Measurements from ENCODE around the gene DENND1B. TPM values are rescaled to one million over a fixed set of nuclear protein-coding genes. Genes with fewer than 3 reads are reported as not detected.

DENND1B gene
- total RNA-seq, 4 donors from 2014 or later, result 9.0 to 40.2 (median 10.8) TPM

- no peak overlapping the region for H3K27ac ChIP-seq
- no peaks in the 10 kb centered on the region for H3K27me3 ChIP-seq
- H3K36me3 ChIP-seq, result peaks cover 0 to 22% (median 0%) of the 10 kb centered on the region in 3 donors
- H3K4me3 ChIP-seq, result no peak overlapping the region
- TF ChIP-seq CTCF (IDR thresholded peaks at IDR 0.05) (no peak), POLR2A (IDR thresholded peaks at IDR 0.05) (no peak), EP300 (IDR thresholded peaks at IDR 0.05) (no peak)
- WGBS, 2 donors, result 29 to 34% methylated on average over 1 of the region's 1 CpG
- H3K9me3 ChIP-seq, result peaks cover 0 to 11% (median 5%) of the 10 kb centered on the region in 4 donors
- peaks cover 0 to 3% (median 0%) of the 10 kb centered on the region in 4 donors for H3K4me1 ChIP-seq
- DNase-seq (ENCODE audit: low spot score in 2 of 2), result no peak
Measured at GRCh38 chr1:197685785-197686184, 89.5 kb downstream of the DENND1B start.

- TF ChIP-seq CTCF (IDR thresholded peaks at IDR 0.05), result no peak
- no peak for TF ChIP-seq POLR2A (IDR thresholded peaks at IDR 0.05)
- TF ChIP-seq EP300 (IDR thresholded peaks at IDR 0.05), result no peak
- WGBS, 2 donors, result 77 to 83% methylated on average over 6 of the region's 6 CpGs
Measured at GRCh38 chr1:197683895-197684553, 91.3 kb downstream of the DENND1B start.

GRCh38 chr1:197683280-197683679 lies 92.0 kb downstream of the DENND1B start:
- DNase-seq (ENCODE audit: low spot score in 2 of 2), result no peak
- no peak overlapping the region for H3K4me3 ChIP-seq
- no peak for TF ChIP-seq POLR2A (IDR thresholded peaks at IDR 0.05)
- TF ChIP-seq CTCF (IDR thresholded peaks at IDR 0.05), result no peak
- no peak for TF ChIP-seq EP300 (IDR thresholded peaks at IDR 0.05)
- H3K27ac ChIP-seq, result no peak overlapping the region
- H3K9me3 ChIP-seq, result peaks cover 0 to 4% (median 2%) of the 10 kb centered on the region in 4 donors
- WGBS, 2 donors, result 93% methylated on average over 3 of the region's 3 CpGs
- peaks cover 0 to 3% (median 0%) of the 10 kb centered on the region in 4 donors for H3K4me1 ChIP-seq
- H3K27me3 ChIP-seq, result no peaks in the 10 kb centered on the region
- H3K36me3 ChIP-seq, result peaks cover 0 to under 1% (median 0%) of the 10 kb centered on the region in 3 donors

More at GRCh38 chr1:197683895-197684553, 91.3 kb downstream of the DENND1B start:
- H3K4me3 ChIP-seq, result no peak overlapping the region
- no peak overlapping the region for H3K27ac ChIP-seq
- peaks cover 0 to 3% (median 0%) of the 10 kb centered on the region in 4 donors for H3K4me1 ChIP-seq
- H3K9me3 ChIP-seq, result peaks cover 0 to 11% (median 5%) of the 10 kb centered on the region in 4 donors
- H3K36me3 ChIP-seq, result peaks cover 0 to 8% (median 0%) of the 10 kb centered on the region in 3 donors
- H3K27me3 ChIP-seq, result no peaks in the 10 kb centered on the region
- DNase-seq (ENCODE audit: low spot score in 2 of 2), result no peak

- Histone ChIP-seq H3K4me1 (peaks cover 0 to 8% (median 2%) of the 10 kb centered on the region in 4 donors), H3K27me3 (no peaks in the 10 kb centered on the region), H3K4me3 (no peak overlapping the region), H3K9me3 (no peaks in the 10 kb centered on the region), H3K27ac (no peak overlapping the region), H3K36me3 (no peaks in the 10 kb centered on the region)
- DNase-seq (ENCODE audit: low spot score in 2 of 2), result no peak
- 94 to 96% methylated on average over 1 of the region's 1 CpG for WGBS, 2 donors
- TF ChIP-seq POLR2A (IDR thresholded peaks at IDR 0.05) (no peak), CTCF (IDR thresholded peaks at IDR 0.05) (no peak), EP300 (IDR thresholded peaks at IDR 0.05) (no peak)
Measured at GRCh38 chr1:197680311-197680710, 95.0 kb downstream of the DENND1B start.

GRCh38 chr1:197677752-197678295 lies 97.5 kb downstream of the DENND1B start:
- no peaks in the 10 kb centered on the region for H3K9me3 ChIP-seq
- H3K27ac ChIP-seq, result no peak overlapping the region
- no peaks in the 10 kb centered on the region for H3K36me3 ChIP-seq
- H3K4me1 ChIP-seq, result peaks cover 0 to 18% (median 2%) of the 10 kb centered on the region in 4 donors
- TF ChIP-seq CTCF (IDR thresholded peaks at IDR 0.05) (no peak), POLR2A (IDR thresholded peaks at IDR 0.05) (no peak), EP300 (IDR thresholded peaks at IDR 0.05) (no peak)
- DNase-seq (ENCODE audit: low spot score in 2 of 2), result no peak
- no peaks in the 10 kb centered on the region for H3K27me3 ChIP-seq
- no peak overlapping the region for H3K4me3 ChIP-seq
- WGBS, 2 donors, result 90 to 91% methylated on average over 4 of the region's 4 CpGs
